HG02642 (cell line): Measurements from ENCODE around the gene TRIM17.
A peak's percentile ranks its signal among the peaks of the same experiment; 100 is the strongest.

Source experiments
- ATAC-seq: cut with Tn5 transposase; IDR thresholded peaks from one replicate; pipeline ENCODE4 v1.9.1; 2021; ENCODE audit warnings: mild to moderate bottlenecking; ENCODE audit not compliant: unreplicated experiment, poor library complexity

TRIM17 gene

GRCh38 chr1:228416217-228416933 lies at the start of gene TRIM17:
TSS of gene TRIM17 (minus strand) at chr1:228416861. CDS start at chr1:228415072, 1,789 bp downstream.
- no peak for ATAC-seq

GRCh38 chr1:228465571-228466146 lies 49.0 kb upstream of the TRIM17 start:
- no peak for ATAC-seq

GRCh38 chr1:228465141-228465540 lies 48.5 kb upstream of the TRIM17 start:
- ATAC-seq, result no peak

- ATAC-seq, result peak; percentile 85
These were observed 47.9 kb upstream of the TRIM17 start for GRCh38 chr1:228464487-228464983.

- ATAC-seq, result peak; percentile 37
These were observed 47.1 kb upstream of the TRIM17 start for GRCh38 chr1:228463559-228464455.

- no peak for ATAC-seq
These were observed 46.4 kb upstream of the TRIM17 start for GRCh38 chr1:228463009-228463558.

GRCh38 chr1:228462560-228462959 lies 45.9 kb upstream of the TRIM17 start:
- ATAC-seq, result no peak

- ATAC-seq, result no peak
These were observed 44.2 kb upstream of the TRIM17 start for GRCh38 chr1:228460821-228461220.

- ATAC-seq, result peak; percentile 36
These were observed 42.7 kb upstream of the TRIM17 start for GRCh38 chr1:228459091-228459993.

GRCh38 chr1:228457396-228458176 lies 40.9 kb upstream of the TRIM17 start:
- ATAC-seq, result peak; percentile 87

- ATAC-seq, result peak; percentile 2
These were observed 40.3 kb upstream of the TRIM17 start for GRCh38 chr1:228457017-228457395.

GRCh38 chr1:228456252-228457016 lies 39.8 kb upstream of the TRIM17 start:
- no peak for ATAC-seq

GRCh38 chr1:228455715-228456114 lies 39.1 kb upstream of the TRIM17 start:
- ATAC-seq, result no peak

- no peak for ATAC-seq
These were observed 37.6 kb upstream of the TRIM17 start for GRCh38 chr1:228454238-228454637.

- ATAC-seq, result no peak
These were observed 37.0 kb upstream of the TRIM17 start for GRCh38 chr1:228453614-228454013.

- ATAC-seq, result no peak
These were observed 36.4 kb upstream of the TRIM17 start for GRCh38 chr1:228453022-228453560.

GRCh38 chr1:228452194-228453021 lies 35.7 kb upstream of the TRIM17 start:
- no peak for ATAC-seq
